Thoracic aorta (tissue), 2 donors: Measurements from ENCODE around the gene IGFBP3. TPM values are rescaled to one million over a fixed set of nuclear protein-coding genes. Genes with fewer than 3 reads are reported as not detected.

Source experiments
- ATAC-seq: fragments of 150-250 bp; one replicate; pipeline ENCODE4 v1.8.0; 2017; ENCODE audit warnings: low read depth; ENCODE audit not compliant: insufficient number of reproducible peaks, low FRiP score
- DNase-seq: peaks from one replicate; pipeline ENCODE4 v3.0.0-alpha.2; 2020; ENCODE audit warnings: low spot score
- H3K27ac ChIP-seq, 2 donors: fragments of 200-600 bp; sonication (generic); 1 replicate in 1 of 2; 2 replicates in 1 of 2; pipeline ENCODE4 v1.5.1; 2016; ENCODE audit warnings: mild to moderate bottlenecking in 2 of 2, moderate library complexity in 2 of 2
- H3K27me3 ChIP-seq: fragments of 200-600 bp; sonication (generic); replicated peaks from 2 replicates; pipeline ENCODE4 v1.6.0; 2016; ENCODE audit warnings: mild to moderate bottlenecking; ENCODE audit not compliant: insufficient read depth
- H3K36me3 ChIP-seq: fragments of 200-600 bp; sonication (generic); one replicate; pipeline ENCODE4 v1.5.1; 2016
- H3K4me1 ChIP-seq, 2 donors: fragments of 200-600 bp; sonication (generic); 1 replicate in 1 of 2; 2 replicates in 1 of 2; pipeline versions ENCODE4 v1.5.1 to v1.6.0; 2016; ENCODE audit warnings: low read depth in 2 of 2, mild to moderate bottlenecking in 1 of 2; ENCODE audit not compliant: control insufficient read depth in 1 of 2
- H3K4me3 ChIP-seq: fragments of 200-600 bp; sonication (generic); 2 replicates; pipeline ENCODE4 v1.5.1; 2016; ENCODE audit warnings: mild to moderate bottlenecking
- H3K9me3 ChIP-seq: fragments of 200-600 bp; sonication (generic); 2 replicates; pipeline ENCODE4 v1.5.1; 2016
- total RNA-seq, 2 donors: library from RNA; depleted of rRNA; stranded (reverse); fragments of >200 nt; gene quantifications; one replicate each; pipeline versions ENCODE4 v1.1.0 to v1.2.3, GENCODE V29; 2016
- TF ChIP-seq, protein P1 (sequence below): fragments of 200-600 bp; sonication (generic); IDR thresholded peaks from one replicate; pipeline ENCODE4 v1.5.1; 2019; ENCODE audit warnings: antibody characterized with exemption

The IGFBP3 gene, protein sequence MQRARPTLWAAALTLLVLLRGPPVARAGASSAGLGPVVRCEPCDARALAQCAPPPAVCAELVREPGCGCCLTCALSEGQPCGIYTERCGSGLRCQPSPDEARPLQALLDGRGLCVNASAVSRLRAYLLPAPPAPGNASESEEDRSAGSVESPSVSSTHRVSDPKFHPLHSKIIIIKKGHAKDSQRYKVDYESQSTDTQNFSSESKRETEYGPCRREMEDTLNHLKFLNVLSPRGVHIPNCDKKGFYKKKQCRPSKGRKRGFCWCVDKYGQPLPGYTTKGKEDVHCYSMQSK
- 1,000 to 10,000 TPM in 1 of 2 donors, 100 to 1,000 TPM in 1; 884 to 1,323 TPM for total RNA-seq

DNA sequence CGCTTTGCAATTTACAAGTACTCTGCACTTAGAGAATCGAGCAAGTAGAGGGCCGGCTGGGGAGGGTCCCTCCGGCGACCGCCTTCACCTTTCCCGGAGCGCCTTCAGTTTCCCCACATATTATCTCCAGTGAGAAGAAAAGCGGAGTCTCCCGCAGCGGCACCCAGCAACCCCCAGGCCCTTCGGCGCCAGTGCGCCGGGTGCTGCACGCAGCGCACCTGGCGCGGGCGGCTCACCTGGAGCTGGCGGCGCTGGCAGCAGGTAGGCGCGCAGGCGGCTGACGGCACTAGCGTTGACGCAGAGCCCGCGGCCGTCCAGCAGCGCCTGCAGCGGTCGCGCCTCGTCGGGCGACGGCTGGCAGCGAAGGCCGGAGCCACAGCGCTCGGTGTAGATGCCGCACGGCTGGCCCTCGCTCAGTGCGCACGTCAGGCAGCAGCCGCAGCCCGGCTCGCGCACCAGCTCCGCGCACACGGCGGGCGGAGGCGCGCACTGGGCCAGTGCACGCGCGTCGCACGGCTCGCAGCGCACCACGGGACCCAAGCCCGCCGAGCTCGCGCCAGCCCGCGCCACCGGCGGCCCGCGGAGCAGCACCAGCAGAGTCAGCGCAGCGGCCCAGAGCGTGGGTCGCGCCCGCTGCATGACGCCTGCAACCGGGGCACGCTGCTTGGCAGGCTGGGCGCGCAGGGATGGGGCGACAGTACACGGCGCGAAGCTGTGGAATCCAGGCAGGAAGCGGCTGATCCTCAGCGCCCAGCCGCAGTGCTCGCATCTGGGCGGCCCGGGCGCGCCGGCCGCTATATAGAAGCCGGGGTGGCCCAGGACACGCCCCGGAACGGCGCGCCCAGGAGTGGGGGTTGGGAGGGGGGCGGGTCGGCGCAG lies at the start of gene IGFBP3:
IGFBP3 (minus strand) TSS at position 771 of the 879 bp plus-strand sequence; CDS start at position 639, 132 bp downstream.
- no peaks in the 10 kb centered on the region for H3K27me3 ChIP-seq
- H3K4me3 ChIP-seq, result peak within 1 kb of the TSS; percentile 74
- no peak for DNase-seq
- TF ChIP-seq, protein P1, sequence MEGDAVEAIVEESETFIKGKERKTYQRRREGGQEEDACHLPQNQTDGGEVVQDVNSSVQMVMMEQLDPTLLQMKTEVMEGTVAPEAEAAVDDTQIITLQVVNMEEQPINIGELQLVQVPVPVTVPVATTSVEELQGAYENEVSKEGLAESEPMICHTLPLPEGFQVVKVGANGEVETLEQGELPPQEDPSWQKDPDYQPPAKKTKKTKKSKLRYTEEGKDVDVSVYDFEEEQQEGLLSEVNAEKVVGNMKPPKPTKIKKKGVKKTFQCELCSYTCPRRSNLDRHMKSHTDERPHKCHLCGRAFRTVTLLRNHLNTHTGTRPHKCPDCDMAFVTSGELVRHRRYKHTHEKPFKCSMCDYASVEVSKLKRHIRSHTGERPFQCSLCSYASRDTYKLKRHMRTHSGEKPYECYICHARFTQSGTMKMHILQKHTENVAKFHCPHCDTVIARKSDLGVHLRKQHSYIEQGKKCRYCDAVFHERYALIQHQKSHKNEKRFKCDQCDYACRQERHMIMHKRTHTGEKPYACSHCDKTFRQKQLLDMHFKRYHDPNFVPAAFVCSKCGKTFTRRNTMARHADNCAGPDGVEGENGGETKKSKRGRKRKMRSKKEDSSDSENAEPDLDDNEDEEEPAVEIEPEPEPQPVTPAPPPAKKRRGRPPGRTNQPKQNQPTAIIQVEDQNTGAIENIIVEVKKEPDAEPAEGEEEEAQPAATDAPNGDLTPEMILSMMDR, result no peak
- H3K36me3 ChIP-seq, result peaks cover 8% of the 10 kb centered on the region
- peaks cover 8 to 67% of the 10 kb centered on the region in 2 donors for H3K4me1 ChIP-seq
- no peaks in the 10 kb centered on the region for H3K9me3 ChIP-seq
- peak within 1 kb of the TSS; percentile 25 to 30 for H3K27ac ChIP-seq
- no peak for ATAC-seq

GRCh38 chr7:45970454-45970853 lies 49.4 kb upstream of the IGFBP3 start:
- Histone ChIP-seq H3K36me3 (no peaks in the 10 kb centered on the region), H3K27me3 (no peaks in the 10 kb centered on the region), H3K9me3 (no peaks in the 10 kb centered on the region), H3K4me1 (peaks cover 9 to 28% of the 10 kb centered on the region in 2 donors), H3K4me3 (no peak overlapping the region), H3K27ac (peak overlapping the region; percentile 60 to 75)
- DNase-seq (no peak), ATAC-seq (no peak)
- TF ChIP-seq, protein P1, result no peak

GRCh38 chr7:45969940-45970339 lies 48.9 kb upstream of the IGFBP3 start:
- Histone ChIP-seq H3K4me3 (no peak overlapping the region), H3K9me3 (no peaks in the 10 kb centered on the region), H3K36me3 (no peaks in the 10 kb centered on the region), H3K4me1 (peaks cover 9 to 28% of the 10 kb centered on the region in 2 donors), H3K27ac (peak overlapping the region; percentile 60 to 75), H3K27me3 (no peaks in the 10 kb centered on the region)
- DNase-seq, result no peak
- TF ChIP-seq, protein P1, result no peak
- ATAC-seq, result no peak

GRCh38 chr7:45968856-45969541 lies 47.9 kb upstream of the IGFBP3 start:
- DNase-seq, result no peak
- ATAC-seq, result no peak
- TF ChIP-seq, protein P1, result no peak
- Histone ChIP-seq H3K27me3 (no peaks in the 10 kb centered on the region), H3K4me3 (no peak overlapping the region), H3K36me3 (no peaks in the 10 kb centered on the region), H3K9me3 (no peaks in the 10 kb centered on the region), H3K27ac (no peak overlapping the region), H3K4me1 (peaks cover 9 to 28% of the 10 kb centered on the region in 2 donors)
